ENCODE data around the gene CD200.

CD200 gene

DNA sequence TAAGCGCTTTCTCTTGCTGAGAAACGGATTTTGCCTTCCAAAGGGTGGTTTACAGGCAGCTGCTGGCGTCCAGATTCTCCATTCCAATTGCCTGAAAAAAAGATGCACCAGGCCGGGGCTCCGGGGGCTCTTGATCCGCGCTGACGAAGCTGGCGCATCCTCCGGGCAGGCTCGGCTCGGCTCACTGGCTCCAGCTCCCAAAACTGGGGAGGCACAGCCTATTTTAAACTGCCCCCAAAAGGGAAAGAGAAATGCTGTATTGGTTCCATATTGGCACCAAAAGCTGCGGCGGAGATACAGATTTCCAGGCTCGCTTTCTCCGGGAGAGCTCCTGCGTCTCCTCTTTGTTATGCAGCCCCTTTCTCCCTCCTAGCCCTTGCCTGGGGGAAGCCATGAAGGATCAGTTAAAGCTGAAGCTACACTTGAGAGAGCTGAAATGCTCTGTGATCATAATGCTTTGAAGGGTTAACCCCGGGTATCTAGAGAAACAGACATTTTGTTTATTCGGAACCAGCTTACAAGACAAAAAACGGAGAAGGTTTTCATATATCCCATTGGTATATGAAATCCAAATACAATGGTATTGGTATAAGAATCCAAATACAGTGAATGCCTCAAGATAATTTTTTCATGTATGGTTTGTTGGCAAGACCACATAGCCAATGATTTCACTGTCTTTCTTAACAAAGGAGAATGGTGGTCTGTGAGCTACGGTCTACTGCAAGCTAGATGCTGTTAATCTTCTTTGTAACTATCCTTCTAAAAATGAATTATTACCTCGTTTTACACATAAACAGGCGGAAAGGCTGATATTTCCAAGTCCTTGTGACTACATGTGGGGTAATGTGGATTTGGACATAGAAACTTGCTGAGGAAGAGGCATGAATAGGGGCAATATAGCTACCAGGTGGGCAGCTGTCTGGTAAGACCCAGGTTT lies 693 bp downstream of the CD200 start:
- DNase-seq, result no peak

DNA sequence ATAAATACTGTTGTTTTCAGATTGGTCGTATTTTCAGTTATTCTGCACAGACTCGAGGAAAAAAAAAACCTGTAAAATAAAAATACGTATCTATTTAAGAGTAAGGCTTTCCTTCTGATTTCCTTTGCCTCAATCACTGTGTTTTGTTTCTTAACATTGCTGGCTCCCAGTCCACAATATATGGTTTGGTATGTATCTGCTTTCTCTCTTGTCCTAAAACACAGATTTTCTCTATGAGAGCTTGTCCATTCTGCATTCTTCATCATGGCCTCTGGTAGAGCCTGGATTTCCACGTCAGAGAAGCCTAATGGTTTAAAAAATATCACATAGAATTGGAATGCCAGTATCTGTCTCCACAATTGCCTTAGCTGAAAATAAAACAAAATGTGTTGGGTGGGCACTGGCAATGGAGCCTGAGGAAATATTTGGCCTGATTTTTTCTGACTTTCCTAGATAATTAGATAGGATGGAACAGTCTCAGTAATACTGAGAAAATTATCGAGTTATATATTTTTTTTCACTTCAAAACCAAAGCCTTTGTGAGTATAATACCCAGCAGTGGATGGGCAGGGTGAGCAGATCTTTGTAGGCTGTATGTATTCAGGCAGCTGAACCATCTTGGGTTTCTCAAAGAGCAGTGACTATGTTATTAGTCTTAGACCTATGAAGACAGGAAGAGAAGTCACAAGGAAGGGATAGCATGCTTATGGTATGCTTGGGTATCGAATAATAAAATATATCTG lies 1.9 kb downstream of the CD200 start:
- no peak for DNase-seq

DNA sequence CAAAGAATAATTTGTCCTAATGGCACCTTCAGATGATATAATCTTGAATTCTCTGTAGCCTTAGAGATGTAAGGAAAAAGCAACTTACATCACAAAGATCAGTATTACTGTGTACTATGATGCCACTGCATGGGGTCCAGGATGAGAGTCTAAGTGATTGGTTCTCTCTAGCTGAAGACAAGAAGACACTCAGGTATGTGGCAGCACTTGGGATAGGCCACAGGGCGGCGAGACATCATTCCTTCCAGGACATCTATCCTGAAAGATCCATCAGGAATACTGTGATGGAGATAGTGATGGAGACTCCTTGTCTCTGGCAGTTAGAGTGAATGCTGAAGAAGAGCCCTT lies 2.5 kb downstream of the CD200 start:
- no peak for DNase-seq

DNA sequence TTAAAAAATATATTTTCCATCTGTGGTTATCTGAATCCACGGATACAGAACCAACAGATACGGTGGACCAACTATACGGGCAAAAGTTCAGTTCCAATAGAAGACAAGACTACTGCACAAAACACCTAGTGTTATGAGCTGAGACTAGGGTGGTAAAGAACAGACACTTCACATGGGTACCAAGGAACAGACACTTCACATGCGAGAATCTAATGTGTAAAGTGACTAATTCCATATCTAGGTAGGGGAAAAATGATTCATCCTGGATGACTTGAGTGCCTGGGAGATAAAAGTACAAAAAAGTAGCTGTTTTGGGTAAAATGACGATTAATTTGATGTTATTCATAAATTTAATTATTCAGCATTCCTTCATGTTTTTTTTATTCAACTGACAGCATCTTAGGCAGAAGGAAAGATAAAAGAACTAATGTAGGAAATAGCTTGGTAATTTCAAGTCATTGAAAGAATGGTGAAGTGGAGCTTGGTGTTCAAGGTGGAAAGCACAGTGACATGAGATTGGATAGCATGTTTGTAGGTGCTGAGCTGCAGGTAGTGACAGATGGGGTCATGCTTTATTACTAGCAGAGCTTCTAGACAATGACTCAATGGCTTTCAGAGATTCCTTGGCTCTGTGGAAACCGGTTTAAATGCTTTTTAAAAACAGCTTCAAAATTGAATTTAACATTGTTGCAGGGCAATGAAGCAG lies 5.2 kb downstream of the CD200 start:
- DNase-seq, result no peak

DNA sequence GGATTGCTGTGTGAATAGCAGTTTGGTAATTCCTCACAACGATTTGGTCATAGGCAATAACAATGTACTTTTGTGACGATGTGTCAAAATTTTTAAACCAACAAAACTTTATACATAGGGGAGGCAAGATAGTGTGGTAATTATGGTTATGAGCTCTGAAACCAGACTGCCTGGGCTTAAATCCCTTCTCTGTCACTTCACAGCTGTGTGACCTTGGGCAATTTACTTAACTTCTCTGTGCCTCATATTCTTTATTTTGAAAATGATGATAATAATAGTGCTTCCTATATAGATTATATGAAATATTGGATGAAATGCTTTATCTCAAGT lies 5.7 kb downstream of the CD200 start:
- no peak for DNase-seq

DNA sequence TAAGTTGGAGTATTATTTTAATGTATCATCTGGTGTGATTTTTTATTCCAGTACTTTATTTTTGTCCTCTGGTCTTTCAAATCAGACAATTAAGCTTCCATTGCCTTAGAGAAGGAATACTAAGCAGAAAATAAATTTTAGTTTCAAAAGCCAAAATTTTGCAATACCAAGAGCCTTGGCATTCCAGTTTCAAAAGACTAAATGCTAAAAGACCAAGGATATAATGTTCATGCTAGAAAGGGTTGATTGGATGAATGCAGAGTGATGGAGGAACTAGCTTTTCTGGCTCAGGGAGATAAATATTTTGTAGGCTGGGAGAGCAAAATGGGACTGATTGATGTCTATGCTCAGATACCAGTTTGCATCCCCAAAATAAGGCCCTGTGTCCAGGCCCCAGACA lies 6.2 kb downstream of the CD200 start:
- DNase-seq, result no peak

DNA sequence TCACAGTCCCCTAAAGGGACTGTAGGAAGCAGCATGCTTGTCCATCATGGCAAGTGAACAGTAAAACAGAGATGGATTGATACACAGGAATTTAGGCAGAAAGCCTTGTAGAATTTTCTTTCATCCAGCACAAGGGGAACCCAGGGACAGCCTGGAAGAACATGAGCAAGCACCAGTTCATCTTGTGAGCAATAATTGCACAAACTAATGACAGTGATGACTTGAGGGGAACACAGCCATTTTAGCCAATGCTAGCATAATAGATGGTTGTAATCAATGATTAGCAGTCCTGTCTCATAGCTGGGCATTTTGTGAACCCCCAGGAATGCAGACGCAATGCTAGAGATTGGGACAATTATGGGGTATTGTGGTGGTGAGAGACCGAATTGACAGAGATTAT lies 6.7 kb downstream of the CD200 start:
- DNase-seq, result no peak

DNA sequence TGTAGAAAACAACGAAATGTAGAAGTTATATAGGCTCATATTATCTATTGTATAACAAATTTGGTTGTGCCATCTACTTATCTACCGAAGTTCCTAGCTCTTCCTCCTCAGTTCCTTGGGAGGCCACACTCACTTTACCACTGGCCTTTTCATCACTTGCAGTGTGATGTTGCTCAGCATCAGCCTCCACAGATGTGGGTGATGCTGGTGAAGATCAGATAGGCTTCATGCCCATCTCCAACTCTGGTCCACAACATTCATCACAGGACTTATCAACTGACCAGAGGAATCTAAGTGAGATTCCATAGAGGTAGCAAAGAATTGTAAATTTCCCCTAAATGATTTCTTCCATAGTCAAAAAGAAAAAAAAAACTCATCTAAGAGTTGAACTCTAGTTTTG lies 8.4 kb downstream of the CD200 start:
- DNase-seq, result no peak

DNA sequence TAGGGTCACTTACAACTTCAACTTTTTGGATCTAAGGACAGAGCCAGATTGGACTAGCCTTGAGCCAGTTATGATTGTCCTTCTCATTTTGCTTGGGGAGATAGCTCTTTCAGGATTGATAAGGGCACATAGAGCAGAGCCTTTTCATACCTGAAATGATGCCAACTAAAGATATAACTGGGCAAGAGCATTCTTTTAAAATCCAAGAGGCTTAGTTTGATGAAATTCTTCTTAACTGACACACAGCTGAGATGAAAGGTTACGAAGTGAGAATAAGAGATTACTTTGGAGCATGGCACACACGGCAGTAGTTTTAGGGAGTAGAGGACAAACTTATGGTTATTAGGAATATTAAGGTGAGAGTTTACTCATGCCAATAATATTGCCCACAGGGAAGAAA lies 12.7 kb downstream of the CD200 start:
- no peak for DNase-seq

DNA sequence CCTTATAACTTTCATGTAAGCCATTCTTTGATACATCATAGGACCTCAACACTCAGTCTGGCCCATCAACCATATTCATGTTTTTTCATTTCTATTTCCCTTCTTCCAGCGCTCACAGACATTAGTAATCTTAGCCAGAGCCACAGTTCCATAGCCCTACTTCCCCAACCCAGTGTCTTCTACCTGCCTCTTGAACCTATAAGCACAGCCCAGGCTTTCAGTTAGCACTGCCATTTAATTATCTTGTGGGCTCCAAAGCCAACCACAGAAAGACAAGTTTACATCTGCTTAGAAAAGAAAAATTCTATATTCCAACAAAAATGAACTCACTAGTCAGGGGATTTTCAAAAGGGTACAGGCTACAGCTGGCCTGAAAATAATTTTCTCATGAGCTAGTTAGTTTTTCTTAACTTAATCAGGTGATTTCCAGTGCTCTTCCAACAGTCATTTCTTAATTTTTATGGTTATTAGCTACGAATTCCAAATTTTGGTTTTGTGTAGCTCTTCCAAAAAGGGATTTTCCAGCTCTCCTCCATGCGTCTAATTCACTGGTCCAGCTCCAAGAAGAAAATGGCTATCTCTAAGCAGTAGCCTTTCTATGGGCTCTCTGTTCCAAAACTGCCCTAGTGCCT lies 13.7 kb downstream of the CD200 start:
- no peak for DNase-seq

DNA sequence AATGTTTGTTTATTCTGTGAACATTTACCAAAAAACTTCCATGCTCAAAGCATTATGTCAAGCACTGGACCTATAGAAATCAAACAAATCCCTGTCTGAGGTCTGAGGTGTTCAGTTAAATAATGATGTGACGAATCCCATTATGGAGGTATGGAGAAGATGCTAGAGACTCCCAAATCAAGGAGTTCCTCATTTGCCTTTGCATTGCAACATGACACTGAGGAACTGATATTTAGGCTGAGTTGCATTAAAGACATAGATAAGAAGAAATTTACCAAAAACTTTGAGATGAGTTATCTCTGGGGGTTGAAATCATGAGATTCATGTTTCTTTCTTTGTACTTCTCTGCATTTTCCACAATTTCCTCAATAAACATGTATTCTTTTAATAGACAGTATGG lies 16.0 kb downstream of the CD200 start:
- DNase-seq, result no peak

DNA sequence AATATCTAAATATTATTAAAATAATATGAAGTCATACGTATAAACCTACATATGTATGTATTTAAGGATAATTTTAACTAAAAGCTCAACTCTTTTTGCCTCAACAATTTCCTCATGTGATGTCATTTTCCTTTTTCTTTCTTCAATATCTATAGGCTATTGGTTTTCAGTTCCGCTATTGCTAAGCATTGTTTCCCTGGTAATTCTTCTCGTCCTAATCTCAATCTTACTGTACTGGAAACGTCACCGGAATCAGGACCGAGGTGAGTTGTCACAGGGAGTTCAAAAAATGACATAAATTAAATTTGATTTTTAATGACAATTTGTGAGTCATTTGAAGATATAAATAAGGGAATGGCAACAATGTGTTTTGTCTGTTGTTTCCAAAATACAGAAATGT lies 16.6 kb downstream of the CD200 start:
- no peak for DNase-seq

DNA sequence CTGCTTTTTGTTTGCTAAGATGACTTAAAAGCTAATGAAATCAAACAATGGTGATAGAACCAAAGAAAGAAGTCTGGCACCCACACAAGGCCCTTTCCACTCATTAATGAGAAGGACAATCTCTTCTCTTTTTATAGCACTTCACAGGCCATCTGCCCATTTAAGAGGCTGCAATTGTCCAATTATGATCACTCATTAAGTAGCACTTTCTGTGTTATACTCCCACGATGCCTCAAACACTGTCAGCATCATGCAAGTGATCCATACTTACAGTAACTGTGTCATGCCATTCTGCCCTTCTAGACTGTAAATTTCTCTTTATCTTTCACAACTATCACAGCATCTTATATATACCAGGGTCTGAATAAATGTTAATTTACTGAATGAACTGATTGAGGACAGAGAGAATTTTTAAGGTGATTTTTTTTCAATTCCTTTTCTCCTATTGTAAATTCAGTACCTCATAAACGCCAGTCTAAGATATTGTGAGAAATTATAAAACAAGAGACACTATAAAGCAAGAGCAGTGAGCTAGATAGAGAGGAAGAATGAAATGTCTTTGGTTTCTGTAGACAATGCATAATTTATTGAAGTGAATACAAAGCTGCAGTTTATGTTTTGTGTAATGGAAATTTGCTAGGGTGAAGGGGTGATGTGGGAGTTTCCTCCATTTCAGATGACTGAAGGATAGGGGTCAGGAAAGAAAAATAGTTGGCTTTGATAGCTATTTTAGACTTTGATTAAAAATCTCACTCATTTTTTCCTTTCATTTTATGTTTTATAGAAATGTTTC lies 17.3 kb downstream of the CD200 start:
- no peak for DNase-seq

DNA sequence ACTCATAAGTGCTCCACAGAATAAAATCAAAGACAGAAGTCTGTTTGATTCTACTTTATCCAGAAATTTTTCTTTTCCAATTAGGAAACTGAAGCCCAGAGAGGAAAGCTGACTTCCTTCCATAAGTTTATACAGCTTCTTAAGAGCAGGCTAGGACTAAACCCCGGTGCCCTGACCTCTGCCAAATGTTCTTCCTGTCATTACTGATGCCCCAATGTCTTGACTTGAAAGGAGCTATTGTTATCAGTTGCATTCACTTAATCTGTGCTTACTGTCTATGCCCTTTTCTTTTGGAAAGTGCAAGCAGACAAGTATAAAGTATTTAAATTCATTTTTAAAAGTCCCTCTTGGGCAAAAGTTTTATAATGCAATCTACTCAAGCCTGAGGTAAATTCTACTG lies 18.1 kb downstream of the CD200 start:
- DNase-seq, result no peak

DNA sequence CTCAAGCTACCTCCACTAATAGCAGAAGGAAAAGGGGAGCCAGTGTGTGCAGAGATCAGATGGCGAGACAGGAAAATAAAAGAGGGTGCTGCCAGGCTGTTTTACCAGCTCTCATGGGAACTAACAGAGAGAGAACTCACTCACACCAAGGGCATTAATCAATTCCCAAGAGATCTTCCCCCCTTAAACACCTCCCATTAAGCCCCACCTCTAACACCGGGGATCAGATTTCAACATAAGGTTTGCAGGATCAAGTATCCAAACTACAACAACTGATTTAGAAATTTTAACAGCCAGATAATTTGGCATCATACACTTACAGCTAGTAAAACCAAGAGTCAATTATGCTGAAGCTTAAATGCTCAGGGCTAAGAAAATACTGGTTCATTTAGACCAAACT lies 18.9 kb downstream of the CD200 start:
- DNase-seq, result no peak

DNA sequence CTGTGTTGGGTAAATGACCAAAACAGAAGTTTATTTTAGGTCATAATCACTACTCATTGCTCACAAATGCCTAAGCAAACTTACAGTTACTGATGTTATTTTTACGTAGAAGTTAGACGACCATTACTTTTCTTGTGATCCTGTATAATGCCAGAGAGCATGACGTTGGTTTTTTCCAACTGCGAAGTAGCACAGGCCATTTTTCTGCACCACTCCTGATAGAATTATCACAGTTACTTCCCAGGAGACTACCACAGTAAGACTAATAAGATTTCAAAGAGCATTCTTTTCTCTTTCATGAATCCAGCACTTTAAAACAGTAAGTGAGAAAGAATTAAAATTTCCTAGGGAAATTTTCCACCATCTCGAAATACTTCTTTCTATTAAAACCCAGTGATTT lies 19.8 kb downstream of the CD200 start:
- DNase-seq, result no peak

DNA sequence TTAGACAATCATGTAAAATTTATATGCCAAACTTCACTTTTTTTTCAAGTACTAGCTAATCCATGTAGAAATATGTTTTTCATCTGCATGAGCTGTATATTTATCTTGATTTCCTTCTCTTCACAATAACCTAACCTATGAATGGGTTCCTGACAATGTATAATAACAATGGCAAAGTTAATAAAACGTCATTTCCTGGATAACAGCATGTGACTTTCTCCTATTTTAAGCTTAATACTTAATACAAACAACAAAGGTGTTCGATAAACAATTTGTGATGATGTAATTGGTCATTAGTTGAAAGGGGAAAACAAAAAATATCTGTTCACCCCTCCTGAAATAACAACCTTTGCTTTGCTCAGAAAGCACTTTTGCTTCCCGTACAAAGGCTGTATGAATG lies 20.4 kb downstream of the CD200 start:
- no peak for DNase-seq

DNA sequence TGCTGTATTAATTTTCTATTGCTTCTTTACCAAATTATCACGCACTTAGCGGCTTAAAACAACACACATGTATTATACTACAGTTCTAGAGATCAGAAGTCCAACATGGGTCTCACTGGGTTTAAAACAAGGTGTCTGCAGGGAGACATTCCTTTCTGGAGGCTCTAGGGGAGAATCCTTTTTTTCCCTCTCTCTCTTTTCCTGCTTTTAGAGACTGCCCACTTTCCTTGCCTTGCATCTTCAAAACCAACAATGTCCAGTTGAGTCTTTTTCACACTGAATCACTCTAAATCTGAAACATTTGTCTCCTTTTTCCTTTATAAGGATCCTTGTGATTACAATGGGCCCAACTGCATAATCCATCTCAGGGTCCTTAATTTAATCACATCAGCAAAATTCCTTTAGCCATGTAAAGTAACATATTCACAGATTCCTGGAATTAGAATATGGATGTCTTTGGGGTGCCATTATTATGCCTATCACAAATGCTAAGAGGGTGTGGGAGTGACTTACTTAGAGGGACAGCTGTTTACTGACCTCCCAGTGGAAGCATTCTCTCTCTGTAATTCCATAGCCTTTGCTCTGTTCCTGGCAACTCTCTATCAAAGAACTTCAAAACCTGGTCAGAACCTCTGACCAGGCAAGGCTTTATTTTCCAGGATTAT lies 21.8 kb downstream of the CD200 start:
- DNase-seq, result no peak

DNA sequence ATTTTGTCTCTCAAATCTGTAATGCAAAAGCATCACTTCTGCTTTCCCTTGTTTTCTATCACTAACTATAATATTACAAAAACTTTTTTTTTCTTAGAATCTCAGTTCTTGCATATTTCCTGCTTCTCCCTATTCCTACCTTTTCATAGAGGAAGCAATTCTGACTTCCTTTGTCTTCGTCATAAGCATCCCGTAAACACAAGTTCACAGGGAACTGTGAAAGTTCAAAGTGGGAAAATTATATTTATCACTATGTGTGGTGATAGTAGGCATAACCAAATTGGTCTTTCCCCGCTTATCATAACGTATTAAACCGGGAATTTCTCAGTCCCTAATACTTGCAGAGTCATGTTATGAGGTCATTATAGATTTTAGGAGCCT lies 22.3 kb downstream of the CD200 start:
- no peak for DNase-seq

DNA sequence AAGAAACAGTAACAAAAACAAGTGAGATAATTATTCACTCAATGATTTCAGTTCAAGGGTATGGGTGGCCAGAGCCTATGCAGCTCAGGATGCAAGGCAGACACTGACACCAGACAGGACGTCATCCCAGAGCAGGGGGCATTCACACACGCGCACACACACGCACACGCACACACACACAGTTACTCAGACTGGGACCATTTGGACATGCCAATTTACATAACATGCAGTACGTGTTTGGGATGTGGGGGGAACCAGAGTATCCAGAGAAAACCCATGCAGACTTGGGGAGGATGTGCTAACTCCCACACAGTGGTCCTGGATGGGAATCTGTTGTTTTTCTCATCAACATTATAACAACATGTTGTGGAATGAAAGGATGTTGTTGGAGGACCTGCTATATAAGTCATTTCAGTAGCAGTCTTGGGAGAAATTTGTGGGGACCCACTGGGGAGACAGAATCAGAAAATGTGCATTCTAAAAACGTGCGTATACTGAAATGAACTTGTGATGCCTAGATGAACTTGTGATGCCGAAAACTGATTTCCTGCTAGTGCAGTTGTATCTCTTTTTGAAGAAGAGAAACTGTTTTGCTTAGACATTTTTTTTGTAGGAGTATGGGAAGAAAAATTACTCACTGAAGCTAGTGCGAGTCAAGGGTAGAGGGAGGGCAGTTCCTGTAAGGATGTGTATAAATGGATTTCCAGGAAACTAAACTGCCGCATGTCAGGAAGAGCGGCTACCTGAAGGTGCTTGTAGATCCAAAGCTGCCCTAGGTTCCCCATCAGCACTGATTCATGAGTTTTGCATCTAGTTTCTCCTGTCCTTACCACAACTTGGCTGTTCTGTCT lies 25.2 kb downstream of the CD200 start:
- peak; percentile 10 for DNase-seq

DNA sequence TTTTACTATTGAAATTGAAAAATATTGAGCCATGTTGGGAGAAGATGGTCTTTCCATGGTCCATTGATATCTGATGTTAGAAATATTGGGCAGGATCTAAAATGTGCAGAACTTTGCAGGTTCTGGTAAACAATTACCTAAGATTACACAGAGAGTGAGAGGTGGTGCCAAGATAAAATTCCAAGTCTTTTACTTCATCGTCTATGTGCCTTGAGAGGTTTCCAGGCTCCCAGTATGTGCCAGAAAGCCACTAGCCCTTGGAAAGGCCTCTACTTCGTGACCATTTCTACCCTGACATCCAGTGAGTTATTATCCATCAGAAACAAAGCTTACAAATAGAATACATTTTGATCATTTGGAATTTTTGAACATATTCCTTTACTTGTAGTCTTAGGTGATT lies 27.6 kb downstream of the CD200 start:
- no peak for DNase-seq

Data from activated T-cell treated with anti-CD3 and anti-CD28 coated beads for 4 hours (primary cell).